Retinal pigment epithelial cell (primary cell): ENCODE data around the gene ZNF385B.

Source experiments
- DNase-seq: peaks from one replicate; pipeline ENCODE4 v3.0.0-alpha.2; 2010; ENCODE audit warnings: low read depth
- H3K4me3 ChIP-seq: 2 replicates; pipeline ENCODE4 v1.5.1; 2011; ENCODE audit warnings: mild to moderate bottlenecking, low read length, control low read depth, moderate library complexity
- TF ChIP-seq, protein P1 (sequence below): conservative IDR thresholded peaks from 2 replicates; pipeline ENCODE4 v1.5.1; 2011; ENCODE audit warnings: low read depth, low read length, control low read depth, inconsistent platforms

Gene ZNF385B

DNA sequence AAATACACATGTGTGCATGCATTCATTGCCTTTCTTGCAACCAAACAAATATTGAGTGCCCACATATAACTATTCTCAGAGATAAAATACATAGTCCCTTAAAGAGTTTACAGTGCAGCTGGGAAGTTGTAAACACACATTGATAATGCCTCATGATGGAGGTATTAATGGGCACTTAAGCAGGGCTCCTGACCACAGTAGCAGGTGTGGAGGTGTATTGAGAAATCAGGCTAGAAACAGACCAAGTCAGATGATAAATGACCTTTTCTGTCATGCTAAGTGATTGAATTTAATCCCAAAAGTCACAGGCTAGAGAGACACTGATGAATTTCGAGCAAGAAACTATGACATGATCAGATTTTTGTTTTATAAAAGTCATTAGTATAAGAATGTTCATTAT lies 157.7 kb downstream of the ZNF385B start:
- no peak for DNase-seq
- H3K4me3 ChIP-seq, result no peak overlapping the region
- TF ChIP-seq, protein P1, sequence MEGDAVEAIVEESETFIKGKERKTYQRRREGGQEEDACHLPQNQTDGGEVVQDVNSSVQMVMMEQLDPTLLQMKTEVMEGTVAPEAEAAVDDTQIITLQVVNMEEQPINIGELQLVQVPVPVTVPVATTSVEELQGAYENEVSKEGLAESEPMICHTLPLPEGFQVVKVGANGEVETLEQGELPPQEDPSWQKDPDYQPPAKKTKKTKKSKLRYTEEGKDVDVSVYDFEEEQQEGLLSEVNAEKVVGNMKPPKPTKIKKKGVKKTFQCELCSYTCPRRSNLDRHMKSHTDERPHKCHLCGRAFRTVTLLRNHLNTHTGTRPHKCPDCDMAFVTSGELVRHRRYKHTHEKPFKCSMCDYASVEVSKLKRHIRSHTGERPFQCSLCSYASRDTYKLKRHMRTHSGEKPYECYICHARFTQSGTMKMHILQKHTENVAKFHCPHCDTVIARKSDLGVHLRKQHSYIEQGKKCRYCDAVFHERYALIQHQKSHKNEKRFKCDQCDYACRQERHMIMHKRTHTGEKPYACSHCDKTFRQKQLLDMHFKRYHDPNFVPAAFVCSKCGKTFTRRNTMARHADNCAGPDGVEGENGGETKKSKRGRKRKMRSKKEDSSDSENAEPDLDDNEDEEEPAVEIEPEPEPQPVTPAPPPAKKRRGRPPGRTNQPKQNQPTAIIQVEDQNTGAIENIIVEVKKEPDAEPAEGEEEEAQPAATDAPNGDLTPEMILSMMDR, result no peak

DNA sequence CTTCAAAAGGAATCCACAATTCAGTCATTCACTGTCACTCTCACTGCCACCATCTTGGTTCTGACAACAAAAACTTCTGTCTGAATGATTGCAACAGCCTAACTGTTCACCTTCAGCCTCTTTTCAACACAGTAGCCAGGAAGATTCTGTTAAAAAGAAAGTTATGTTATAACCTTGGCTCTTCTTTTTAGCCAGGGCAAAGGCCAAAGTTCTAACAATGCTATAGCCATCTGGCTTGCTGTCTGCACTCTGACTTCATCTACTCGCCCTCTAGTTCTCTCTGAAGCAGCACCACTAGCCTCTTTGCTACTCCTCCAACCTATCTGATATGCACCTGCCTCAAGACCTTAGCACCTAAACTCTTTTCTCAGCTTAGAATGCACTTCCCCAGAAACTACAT lies 158.5 kb downstream of the ZNF385B start:
- H3K4me3 ChIP-seq, result no peak overlapping the region
- TF ChIP-seq, protein P1, result no peak
- no peak for DNase-seq

DNA sequence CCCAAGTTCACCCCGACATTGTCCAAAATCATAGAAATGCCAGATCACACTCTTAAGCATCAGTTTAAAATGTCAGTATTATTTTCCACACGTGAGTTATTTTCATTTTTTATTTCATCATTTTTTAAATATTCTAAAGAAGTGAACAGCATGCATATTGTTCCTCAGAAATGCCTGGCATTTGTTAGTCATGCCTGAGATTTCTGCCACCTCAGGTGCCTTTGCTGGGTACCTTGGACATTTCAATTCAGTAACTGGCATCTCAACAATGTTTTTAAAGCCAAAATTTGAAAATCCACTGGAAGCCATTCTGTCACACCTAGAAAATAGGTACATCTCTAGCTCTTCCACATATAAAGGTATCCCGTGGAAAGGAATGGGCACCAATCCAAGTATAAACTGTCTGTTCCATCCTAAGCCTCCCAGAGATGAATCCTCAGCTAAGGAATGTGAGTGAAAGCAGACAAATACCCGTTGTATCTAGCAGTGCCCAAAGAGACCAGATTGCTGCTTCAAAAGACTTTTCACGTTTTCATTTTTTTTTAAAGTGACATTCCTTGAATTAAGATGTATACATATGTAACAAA lies 159.8 kb downstream of the ZNF385B start:
- no peak for DNase-seq
- H3K4me3 ChIP-seq, result no peak overlapping the region
- TF ChIP-seq, protein P1, result no peak

DNA sequence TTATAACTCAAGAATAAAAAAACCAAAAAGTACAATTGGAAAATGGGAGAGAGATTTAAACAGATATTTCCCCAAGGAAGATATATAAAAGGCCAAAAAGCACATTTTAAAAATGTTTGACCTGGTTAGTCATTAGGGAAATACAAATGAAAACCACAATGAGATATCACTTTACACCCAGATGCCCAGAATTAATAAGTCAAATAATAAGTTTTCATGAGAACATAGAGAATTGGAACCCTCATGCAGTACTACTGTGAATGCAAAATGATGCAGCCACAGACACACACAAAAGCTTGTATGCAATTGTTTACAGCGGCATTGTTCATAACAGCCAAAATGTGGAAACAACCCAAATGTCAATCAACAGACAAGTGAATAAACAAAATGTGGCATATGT lies 165.9 kb downstream of the ZNF385B start:
- H3K4me3 ChIP-seq, result no peak overlapping the region
- TF ChIP-seq, protein P1, result no peak
- DNase-seq, result no peak

DNA sequence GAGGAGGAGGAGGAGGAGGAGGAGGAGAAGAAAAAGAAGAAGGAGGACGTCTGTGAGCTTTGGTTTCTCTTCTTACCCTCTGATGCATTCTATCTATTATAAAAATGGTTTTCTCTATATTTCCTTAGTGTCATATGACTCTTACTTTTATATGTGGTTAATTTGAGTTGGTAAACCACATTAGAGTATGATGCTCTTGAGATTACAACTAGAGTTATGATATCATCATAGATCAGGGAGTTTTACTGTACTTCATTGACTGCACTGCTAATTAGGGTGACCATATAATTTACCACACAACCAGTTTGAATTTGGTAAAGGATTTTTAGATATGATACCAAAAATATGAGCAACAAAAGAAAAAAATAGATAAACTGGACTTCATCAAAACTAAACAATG lies 166.4 kb downstream of the ZNF385B start:
- no peak overlapping the region for H3K4me3 ChIP-seq
- TF ChIP-seq, protein P1, result no peak
- no peak for DNase-seq

DNA sequence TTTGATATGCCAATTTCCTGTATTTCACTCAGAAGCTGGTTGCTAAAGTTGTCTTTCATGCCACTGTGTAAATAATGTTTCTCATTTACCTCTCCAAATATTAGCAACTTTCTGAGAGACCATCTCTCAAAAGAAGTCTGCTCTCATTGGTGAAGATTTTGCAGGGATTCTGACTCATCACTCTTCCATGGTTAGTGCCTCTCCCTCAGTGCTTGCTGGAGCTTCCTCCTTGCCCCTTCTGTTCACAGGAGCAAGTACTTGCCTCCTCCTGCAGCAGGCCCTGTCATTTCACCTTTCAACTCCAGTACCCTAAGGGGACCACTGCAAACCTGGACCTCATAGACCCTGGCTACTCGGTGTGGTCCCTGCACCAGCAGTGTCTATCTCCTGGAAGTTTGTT lies 168.8 kb downstream of the ZNF385B start:
- TF ChIP-seq, protein P1, result no peak
- H3K4me3 ChIP-seq, result no peak overlapping the region
- no peak for DNase-seq

DNA sequence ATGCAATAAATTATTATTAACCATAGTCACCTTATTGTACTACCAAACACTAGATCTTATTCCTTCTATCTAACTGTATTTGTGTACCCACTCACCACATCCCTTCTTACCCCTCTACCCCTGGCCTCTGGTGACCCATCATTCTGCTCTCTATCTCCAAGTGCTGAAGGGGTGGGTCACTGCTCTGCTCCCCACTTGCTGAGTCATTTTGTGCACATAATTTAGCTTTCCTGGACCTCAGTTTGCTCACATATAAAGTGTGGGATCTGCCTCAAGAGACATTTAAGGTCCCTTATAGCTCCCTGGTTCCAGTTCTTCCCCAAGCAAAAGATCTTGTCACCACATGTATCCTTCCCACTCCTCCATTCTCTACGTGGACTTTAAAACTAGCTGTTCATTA lies 169.4 kb downstream of the ZNF385B start:
- TF ChIP-seq, protein P1, result no peak
- no peak overlapping the region for H3K4me3 ChIP-seq
- no peak for DNase-seq
